ENCODE measurements around the gene PLA2G6.

GRCh38 chr22:38118182-38118581 lies 63.4 kb downstream of the PLA2G6 start:
- TF ChIP-seq CTCF (conservative IDR thresholded peaks at IDR 0.05): no peak
- no peak for TF ChIP-seq EZH2 (IDR thresholded peaks at IDR 0.05; ENCODE audit: low read depth)
